Uterus (tissue), 4 donors: Measurements from ENCODE around the gene STAT4. TPM values are rescaled to one million over a fixed set of nuclear protein-coding genes. Genes with fewer than 3 reads are reported as not detected.
A peak's percentile ranks its signal among the peaks of the same experiment; 100 is the strongest.

ENCODE experiments used
- DNase-seq, 2 donors: peaks; one replicate each; pipeline ENCODE4 v3.0.0-alpha.2; 2019 to 2020
- H3K27ac ChIP-seq, 2 donors: fragments of 200-600 bp; sonication (generic); 1 replicate in 1 of 2; 2 replicates in 1 of 2; pipeline ENCODE4 v1.5.1; 2016 to 2018
- H3K27me3 ChIP-seq, 2 donors: fragments of 200-600 bp; sonication (generic); one replicate each; pipeline ENCODE4 v1.5.1; 2018 to 2019; ENCODE audit warnings: control low read depth in 1 of 2
- H3K36me3 ChIP-seq, 2 donors: fragments of 200-600 bp; sonication (generic); one replicate each; pipeline ENCODE4 v1.5.1; 2019; ENCODE audit warnings: control low read depth in 1 of 2
- H3K4me1 ChIP-seq, 2 donors: fragments of 200-600 bp; sonication (generic); one replicate each; pipeline ENCODE4 v1.5.1; 2018 to 2019; ENCODE audit warnings: control low read depth in 1 of 2
- H3K4me3 ChIP-seq, 2 donors: fragments of 200-600 bp; sonication (generic); 1 replicate in 1 of 2; 2 replicates in 1 of 2; pipeline ENCODE4 v1.5.1; 2018 to 2019; ENCODE audit warnings: mild to moderate bottlenecking in 1 of 2
- H3K9me3 ChIP-seq, 2 donors: fragments of 200-600 bp; sonication (generic); one replicate each; pipeline ENCODE4 v1.5.1; 2019; ENCODE audit warnings: control low read depth in 1 of 2
- POLR2A ChIP-seq, 2 donors: fragments of 450-650 bp; IDR thresholded peaks; one replicate each; pipeline ENCODE4 v1.6.1; 2016; ENCODE audit warnings: antibody characterized with exemption in 2 of 2, mild to moderate bottlenecking in 1 of 2, moderate library complexity in 1 of 2
- intact Hi-C: fragments of 100-400 bp; cut with DNase I; formaldehyde crosslinking; loops from one replicate; pipeline ENCODE4 v1.15.1; 2023; ENCODE audit warnings: low total_unique reads
- total RNA-seq, 4 donors: library from RNA; depleted of rRNA in 3 of 4; stranded (reverse); fragments of >200 nt in 3 of 4; gene quantifications; one replicate each; pipeline versions ENCODE4 v1.1.0 to v1.2.4, GENCODE V29; 2014 to 2023
- TF ChIP-seq, protein P1 (sequence below), 4 experiments: fragments of 200-600 bp in 2 of 4; fragments of 450-650 bp in 2 of 4; sonication (generic) in 2 of 4; IDR thresholded peaks; one replicate each; pipeline ENCODE4 v1.5.1; 2016 to 2019; ENCODE audit warnings: antibody characterized with exemption in 4 of 4, mild to moderate bottlenecking in 2 of 4, moderate library complexity in 1 of 4
- donor health status: DM: yes; HTN: yes; CAD: no.

STAT4 gene
- total RNA-seq, 4 donors from 2014 or later = 0.51 to 4.8 (median 2.3) TPM; not detected in 1

DNA sequence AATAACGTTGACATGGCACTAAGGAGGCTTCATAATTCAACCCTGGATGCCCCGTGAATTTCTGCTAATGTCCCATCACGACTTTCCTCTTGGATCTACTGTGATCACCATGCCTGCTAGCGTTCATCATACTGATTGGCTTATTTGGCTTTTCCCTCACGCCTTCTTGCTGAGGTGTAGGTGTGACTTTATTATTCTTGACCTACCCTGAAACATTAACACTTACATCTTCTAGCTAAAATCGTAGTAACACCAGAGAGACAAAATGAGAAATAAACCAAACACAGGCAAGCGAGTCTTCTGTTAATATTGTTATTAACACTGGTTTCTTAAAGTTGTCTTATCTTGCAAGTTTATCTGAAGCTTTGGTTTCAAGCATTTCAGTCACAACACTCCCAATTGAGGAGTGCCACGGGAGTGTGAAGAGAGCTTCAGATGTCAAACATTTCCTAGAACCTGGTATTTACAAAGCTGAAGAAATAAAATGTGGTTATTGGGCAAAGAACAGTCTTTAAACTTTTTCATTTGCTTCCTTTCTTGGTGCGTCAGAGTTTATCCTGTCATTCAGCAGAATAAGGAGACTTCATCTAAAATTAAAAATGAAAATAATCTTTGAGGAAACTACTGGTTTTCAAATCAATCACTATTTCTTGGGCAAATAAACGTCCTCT lies 121.4 kb downstream of the STAT4 start:
- DNase-seq = no peak
- Histone ChIP-seq H3K4me1 (no peaks in the 10 kb centered on the region), H3K9me3 (no peaks in the 10 kb centered on the region), H3K27ac (no peak overlapping the region), H3K36me3 (no peaks in the 10 kb centered on the region), H3K27me3 (no peaks in the 10 kb centered on the region), H3K4me3 (no peak overlapping the region)
- intact Hi-C loops = no loop called here
- TF ChIP-seq POLR2A (IDR thresholded peaks at IDR 0.05) = no peak
- TF ChIP-seq, protein P1, sequence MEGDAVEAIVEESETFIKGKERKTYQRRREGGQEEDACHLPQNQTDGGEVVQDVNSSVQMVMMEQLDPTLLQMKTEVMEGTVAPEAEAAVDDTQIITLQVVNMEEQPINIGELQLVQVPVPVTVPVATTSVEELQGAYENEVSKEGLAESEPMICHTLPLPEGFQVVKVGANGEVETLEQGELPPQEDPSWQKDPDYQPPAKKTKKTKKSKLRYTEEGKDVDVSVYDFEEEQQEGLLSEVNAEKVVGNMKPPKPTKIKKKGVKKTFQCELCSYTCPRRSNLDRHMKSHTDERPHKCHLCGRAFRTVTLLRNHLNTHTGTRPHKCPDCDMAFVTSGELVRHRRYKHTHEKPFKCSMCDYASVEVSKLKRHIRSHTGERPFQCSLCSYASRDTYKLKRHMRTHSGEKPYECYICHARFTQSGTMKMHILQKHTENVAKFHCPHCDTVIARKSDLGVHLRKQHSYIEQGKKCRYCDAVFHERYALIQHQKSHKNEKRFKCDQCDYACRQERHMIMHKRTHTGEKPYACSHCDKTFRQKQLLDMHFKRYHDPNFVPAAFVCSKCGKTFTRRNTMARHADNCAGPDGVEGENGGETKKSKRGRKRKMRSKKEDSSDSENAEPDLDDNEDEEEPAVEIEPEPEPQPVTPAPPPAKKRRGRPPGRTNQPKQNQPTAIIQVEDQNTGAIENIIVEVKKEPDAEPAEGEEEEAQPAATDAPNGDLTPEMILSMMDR (IDR thresholded peaks at IDR 0.05) = no peak

DNA sequence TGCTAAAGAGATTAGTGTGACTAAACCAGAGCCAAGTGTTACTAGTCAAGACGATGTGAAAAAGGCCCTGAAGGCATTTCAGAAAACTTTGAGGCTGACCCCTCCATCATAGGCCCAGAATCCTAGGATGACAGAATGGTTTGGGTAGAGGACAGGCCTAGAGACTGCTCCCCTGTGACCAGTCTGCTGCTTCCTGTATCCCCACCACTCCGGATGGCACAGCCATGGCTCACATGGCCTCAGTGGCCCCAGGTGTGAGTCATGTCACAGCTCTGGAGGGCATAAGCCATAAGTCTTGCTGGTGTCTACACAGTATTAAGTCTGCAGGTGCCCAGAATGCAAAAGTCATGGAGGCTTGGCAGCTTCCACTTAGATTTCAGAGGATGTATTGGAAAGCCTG lies 124.4 kb downstream of the STAT4 start:
- Histone ChIP-seq H3K4me1 (no peaks in the 10 kb centered on the region), H3K9me3 (no peaks in the 10 kb centered on the region), H3K4me3 (no peak overlapping the region), H3K36me3 (no peaks in the 10 kb centered on the region), H3K27ac (no peak overlapping the region), H3K27me3 (no peaks in the 10 kb centered on the region)
- no peak for DNase-seq
- intact Hi-C loops = no loop called here
- TF ChIP-seq POLR2A (IDR thresholded peaks at IDR 0.05) = no peak
- TF ChIP-seq, protein P1 (IDR thresholded peaks at IDR 0.05) = no peak

DNA sequence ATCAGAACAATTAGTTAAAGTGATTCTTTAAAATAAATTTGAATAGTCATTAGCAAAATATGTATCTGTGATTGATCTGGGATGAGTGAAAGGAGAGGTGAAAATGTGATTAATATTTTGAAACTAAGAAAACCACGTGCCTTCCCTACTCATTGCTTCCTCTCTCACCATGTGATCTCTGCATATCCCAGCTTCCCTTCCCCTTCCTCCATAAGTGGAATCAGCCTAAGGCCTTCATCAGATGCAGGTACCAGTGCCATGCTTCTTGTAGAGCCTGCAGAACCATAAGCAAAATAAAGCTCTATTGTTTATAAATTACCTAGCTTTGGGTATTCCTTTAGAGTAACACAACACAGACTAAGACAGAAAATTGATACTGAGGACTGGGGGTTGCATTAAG lies 125.7 kb downstream of the STAT4 start:
- no peak overlapping the region for H3K4me3 ChIP-seq
- no peaks in the 10 kb centered on the region for H3K27me3 ChIP-seq
- no peaks in the 10 kb centered on the region for H3K36me3 ChIP-seq
- intact Hi-C loops = no loop called here
- H3K27ac ChIP-seq = no peak overlapping the region
- no peaks in the 10 kb centered on the region for H3K9me3 ChIP-seq
- no peaks in the 10 kb centered on the region for H3K4me1 ChIP-seq
- TF ChIP-seq POLR2A (IDR thresholded peaks at IDR 0.05) = no peak
- TF ChIP-seq, protein P1 (IDR thresholded peaks at IDR 0.05) = no peak
- DNase-seq = no peak

DNA sequence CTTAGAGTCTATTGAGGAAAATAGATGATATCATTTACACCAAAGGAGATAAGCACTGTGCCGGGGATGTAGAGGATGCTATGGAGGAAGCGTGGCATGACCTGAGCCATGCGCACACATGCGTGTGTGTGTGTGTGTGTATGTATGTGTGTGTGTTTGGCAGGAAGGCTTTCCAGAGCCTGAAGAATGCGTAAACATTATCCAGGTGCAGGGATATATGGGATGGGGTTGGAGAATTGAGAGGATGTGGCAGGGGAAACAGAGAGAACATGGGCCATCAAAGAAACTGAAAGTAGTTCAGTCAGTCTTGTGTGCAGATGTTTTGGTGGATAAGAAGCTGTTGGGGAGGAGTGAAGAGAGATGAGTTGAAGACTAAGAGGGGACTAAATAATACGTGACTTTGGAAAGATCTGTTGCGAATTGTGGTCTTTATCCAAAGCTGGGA lies 127.5 kb downstream of the STAT4 start:
- H3K4me1 ChIP-seq = no peaks in the 10 kb centered on the region
- no peaks in the 10 kb centered on the region for H3K27me3 ChIP-seq
- H3K4me3 ChIP-seq = no peak overlapping the region
- TF ChIP-seq, protein P1 (IDR thresholded peaks at IDR 0.05) = no peak
- no peak for TF ChIP-seq POLR2A (IDR thresholded peaks at IDR 0.05)
- H3K9me3 ChIP-seq = no peaks in the 10 kb centered on the region
- no peak overlapping the region for H3K27ac ChIP-seq
- no peaks in the 10 kb centered on the region for H3K36me3 ChIP-seq
- intact Hi-C loops = no loop called here
- no peak for DNase-seq

DNA sequence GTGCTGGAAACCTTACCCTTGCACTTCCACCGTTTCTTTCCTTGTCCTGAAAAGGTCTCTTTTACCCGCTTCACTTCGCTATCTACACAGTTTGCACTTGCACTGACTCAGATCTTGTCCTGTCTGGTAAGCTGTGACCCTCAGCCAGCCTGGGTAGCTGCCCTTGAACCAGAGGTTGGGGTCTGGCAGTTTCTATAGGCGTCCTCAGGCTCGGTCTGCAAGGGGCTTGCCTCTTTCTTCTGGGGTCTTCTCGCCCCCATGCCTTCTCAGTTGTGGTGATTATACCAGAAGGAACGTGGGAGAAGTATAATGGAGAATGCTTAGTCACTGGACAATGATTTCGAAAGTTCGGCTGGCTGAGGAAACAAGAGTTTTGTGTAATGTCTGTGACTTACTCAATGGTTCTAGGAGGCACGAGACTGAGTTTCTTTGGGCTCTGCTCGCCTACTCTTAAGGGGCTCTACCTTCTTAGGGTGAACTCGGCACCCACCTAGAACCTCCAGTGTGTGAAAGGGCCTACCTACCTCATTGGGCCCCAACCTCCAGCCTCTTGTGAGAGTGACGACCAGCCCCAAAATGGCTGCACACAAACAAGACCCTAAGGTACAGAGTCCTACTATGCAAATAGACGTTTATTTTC lies 129.9 kb downstream of the STAT4 start:
- no peaks in the 10 kb centered on the region for H3K9me3 ChIP-seq
- H3K27me3 ChIP-seq = no peaks in the 10 kb centered on the region
- TF ChIP-seq POLR2A (IDR thresholded peaks at IDR 0.05) = no peak
- TF ChIP-seq, protein P1 (IDR thresholded peaks at IDR 0.05) = no peak
- H3K27ac ChIP-seq = peak overlapping the region; percentile 83 to 88
- no peaks in the 10 kb centered on the region for H3K4me1 ChIP-seq
- DNase-seq = peak; percentile 58 to 72
- peak overlapping the region; percentile 51 to 66 for H3K4me3 ChIP-seq
- H3K36me3 ChIP-seq = no peaks in the 10 kb centered on the region
- intact Hi-C loops = no loop called here
